HepG2 (cell line): Measurements from ENCODE around the gene HMGN4. TPM values are rescaled to one million over a fixed set of nuclear protein-coding genes. Genes with fewer than 3 reads are reported as not detected.

ENCODE experiments used
- DBP ChIP-seq: sonication (generic); formaldehyde crosslinking; IDR thresholded peaks from 2 replicates; pipeline ENCODE4 v1.4.0; 2020; ENCODE audit warnings: missing genetic modification reagents; ENCODE audit errors: not compliant biosample characterization
- FOXP1 ChIP-seq, 2 experiments: fragments of 450-650 bp in 1 of 2; IDR thresholded peaks; 2 replicates each; pipeline ENCODE4 v1.6.1; 2017 to 2018; ENCODE audit warnings: antibody characterized with exemption in 1 of 2
- KAT2B ChIP-seq: fragments of 150-350 bp; IDR thresholded peaks from 2 replicates; pipeline ENCODE4 v1.6.1; 2014; ENCODE audit warnings: low read depth, low read length, borderline replicate concordance
- KDM5B ChIP-seq: sonication (generic); formaldehyde crosslinking; IDR thresholded peaks from 2 replicates; pipeline ENCODE4 v1.4.0; 2020; ENCODE audit warnings: missing genetic modification reagents, mild to moderate bottlenecking, borderline replicate concordance
- NFYC ChIP-seq: IDR thresholded peaks from 2 replicates; pipeline ENCODE4 v1.6.1; 2016; ENCODE audit warnings: missing genetic modification reagents, missing compliant biosample characterization
- RXRB ChIP-seq: IDR thresholded peaks from 2 replicates; pipeline ENCODE4 v1.6.1; 2016; ENCODE audit warnings: borderline replicate concordance, missing genetic modification reagents, missing compliant biosample characterization
- TGIF2 ChIP-seq: IDR thresholded peaks from 2 replicates; pipeline ENCODE4 v1.6.1; 2016; ENCODE audit warnings: control low read depth, missing compliant biosample characterization
- XRCC5 ChIP-seq: fragments of 200-400 bp; formaldehyde crosslinking; optimal IDR thresholded peaks from 2 replicates; pipeline ENCODE3; 2017; ENCODE audit warnings: mild to moderate bottlenecking, low read length
- ZFP36L2 ChIP-seq: sonication (generic); formaldehyde crosslinking; IDR thresholded peaks from 2 replicates; pipeline ENCODE4 v1.4.0; 2020; ENCODE audit warnings: missing genetic modification reagents
- ZNF10 ChIP-seq: sonication (generic); formaldehyde crosslinking; IDR thresholded peaks from 2 replicates; pipeline ENCODE4 v1.4.0; 2020; ENCODE audit warnings: mild to moderate bottlenecking, low read depth, missing genetic modification reagents, borderline replicate concordance
- ZNF333 ChIP-seq: sonication (generic); formaldehyde crosslinking; IDR thresholded peaks from 2 replicates; pipeline ENCODE4 v1.4.0; 2020; ENCODE audit warnings: mild to moderate bottlenecking, missing genetic modification reagents, borderline replicate concordance
- ZNF501 ChIP-seq: sonication (generic); formaldehyde crosslinking; IDR thresholded peaks from 2 replicates; pipeline ENCODE4 v1.5.1; 2020; ENCODE audit warnings: mild to moderate bottlenecking, moderate library complexity, missing genetic modification reagents
- ZNF672 ChIP-seq: sonication (generic); formaldehyde crosslinking; IDR thresholded peaks from 2 replicates; pipeline ENCODE4 v1.8.1; 2022; ENCODE audit warnings: missing genetic modification reagents
- ZNF75D ChIP-seq: sonication (generic); formaldehyde crosslinking; IDR thresholded peaks from 2 replicates; pipeline ENCODE4 v1.8.1; 2023; ENCODE audit warnings: missing genetic modification reagents, mild to moderate bottlenecking, borderline replicate concordance
- ZNF781 ChIP-seq: sonication (generic); formaldehyde crosslinking; IDR thresholded peaks from 2 replicates; pipeline ENCODE4 v1.5.1; 2020; ENCODE audit warnings: borderline replicate concordance, mild to moderate bottlenecking, missing genetic modification reagents; ENCODE audit errors: not compliant biosample characterization
- ZSCAN12 ChIP-seq: sonication (generic); formaldehyde crosslinking; IDR thresholded peaks from 2 replicates; pipeline ENCODE4 v1.9.0; 2021; ENCODE audit warnings: mild to moderate bottlenecking, missing genetic modification reagents
- polyA plus RNA-seq, 8 experiments: library from polyadenylated mRNA; depleted of rRNA in 3 of 8; stranded (reverse) in 7 of 8; unstranded in 1 of 8; fragments of >200 nt; fragmentation: Illumina TruSeq in 4 of 8; extraction: Trizol in 4 of 8; gene quantifications; 2 replicates each; pipeline versions ENCODE4 v1.2.1 to v1.2.3, GENCODE V29; 2011 to 2016; ENCODE audit warnings: low read depth in 4 of 8, missing spikeins in 1 of 8, mixed read lengths in 1 of 8; ENCODE audit not compliant: insufficient read depth in 1 of 8
- total RNA-seq, 5 experiments: library from RNA; depleted of rRNA; stranded (reverse); fragments of >200 nt; fragmentation: Illumina TruSeq; extraction: Trizol; gene quantifications; 2 replicates each; pipeline ENCODE4 v1.2.3, GENCODE V29; 2016; ENCODE audit warnings: low read depth in 1 of 5
- TF ChIP-seq, protein P1 (sequence below), 2 experiments: IDR thresholded peaks; 2 replicates each; pipeline ENCODE4 v1.6.1; 2011 to 2012; ENCODE audit warnings: low read length in 2 of 2, borderline replicate concordance in 1 of 2, low read depth in 1 of 2, mild to moderate bottlenecking in 1 of 2, moderate library complexity in 1 of 2
- TF ChIP-seq, protein P2 (sequence below): sonication (generic); formaldehyde crosslinking; IDR thresholded peaks from 2 replicates; pipeline ENCODE4 v1.9.0; 2021; ENCODE audit warnings: mild to moderate bottlenecking, missing genetic modification reagents

HMGN4 gene
- total and polyA plus RNA-seq, 2 of the 13 experiments (the other 11 are each of a cell fraction or from before 2014, with no cell fraction given) = 39.9 to 52.1 TPM

- TF ChIP-seq, protein P1, sequence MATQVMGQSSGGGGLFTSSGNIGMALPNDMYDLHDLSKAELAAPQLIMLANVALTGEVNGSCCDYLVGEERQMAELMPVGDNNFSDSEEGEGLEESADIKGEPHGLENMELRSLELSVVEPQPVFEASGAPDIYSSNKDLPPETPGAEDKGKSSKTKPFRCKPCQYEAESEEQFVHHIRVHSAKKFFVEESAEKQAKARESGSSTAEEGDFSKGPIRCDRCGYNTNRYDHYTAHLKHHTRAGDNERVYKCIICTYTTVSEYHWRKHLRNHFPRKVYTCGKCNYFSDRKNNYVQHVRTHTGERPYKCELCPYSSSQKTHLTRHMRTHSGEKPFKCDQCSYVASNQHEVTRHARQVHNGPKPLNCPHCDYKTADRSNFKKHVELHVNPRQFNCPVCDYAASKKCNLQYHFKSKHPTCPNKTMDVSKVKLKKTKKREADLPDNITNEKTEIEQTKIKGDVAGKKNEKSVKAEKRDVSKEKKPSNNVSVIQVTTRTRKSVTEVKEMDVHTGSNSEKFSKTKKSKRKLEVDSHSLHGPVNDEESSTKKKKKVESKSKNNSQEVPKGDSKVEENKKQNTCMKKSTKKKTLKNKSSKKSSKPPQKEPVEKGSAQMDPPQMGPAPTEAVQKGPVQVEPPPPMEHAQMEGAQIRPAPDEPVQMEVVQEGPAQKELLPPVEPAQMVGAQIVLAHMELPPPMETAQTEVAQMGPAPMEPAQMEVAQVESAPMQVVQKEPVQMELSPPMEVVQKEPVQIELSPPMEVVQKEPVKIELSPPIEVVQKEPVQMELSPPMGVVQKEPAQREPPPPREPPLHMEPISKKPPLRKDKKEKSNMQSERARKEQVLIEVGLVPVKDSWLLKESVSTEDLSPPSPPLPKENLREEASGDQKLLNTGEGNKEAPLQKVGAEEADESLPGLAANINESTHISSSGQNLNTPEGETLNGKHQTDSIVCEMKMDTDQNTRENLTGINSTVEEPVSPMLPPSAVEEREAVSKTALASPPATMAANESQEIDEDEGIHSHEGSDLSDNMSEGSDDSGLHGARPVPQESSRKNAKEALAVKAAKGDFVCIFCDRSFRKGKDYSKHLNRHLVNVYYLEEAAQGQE (IDR thresholded peaks at IDR 0.05; ENCODE audit: borderline replicate concordance in 1 of 2, low read depth in 1 of 2, low read length in 2 of 2) = peak in 1 of 2 experiments; percentile 43; a peak in 1 of 4 replicates
- TF ChIP-seq, protein P2, sequence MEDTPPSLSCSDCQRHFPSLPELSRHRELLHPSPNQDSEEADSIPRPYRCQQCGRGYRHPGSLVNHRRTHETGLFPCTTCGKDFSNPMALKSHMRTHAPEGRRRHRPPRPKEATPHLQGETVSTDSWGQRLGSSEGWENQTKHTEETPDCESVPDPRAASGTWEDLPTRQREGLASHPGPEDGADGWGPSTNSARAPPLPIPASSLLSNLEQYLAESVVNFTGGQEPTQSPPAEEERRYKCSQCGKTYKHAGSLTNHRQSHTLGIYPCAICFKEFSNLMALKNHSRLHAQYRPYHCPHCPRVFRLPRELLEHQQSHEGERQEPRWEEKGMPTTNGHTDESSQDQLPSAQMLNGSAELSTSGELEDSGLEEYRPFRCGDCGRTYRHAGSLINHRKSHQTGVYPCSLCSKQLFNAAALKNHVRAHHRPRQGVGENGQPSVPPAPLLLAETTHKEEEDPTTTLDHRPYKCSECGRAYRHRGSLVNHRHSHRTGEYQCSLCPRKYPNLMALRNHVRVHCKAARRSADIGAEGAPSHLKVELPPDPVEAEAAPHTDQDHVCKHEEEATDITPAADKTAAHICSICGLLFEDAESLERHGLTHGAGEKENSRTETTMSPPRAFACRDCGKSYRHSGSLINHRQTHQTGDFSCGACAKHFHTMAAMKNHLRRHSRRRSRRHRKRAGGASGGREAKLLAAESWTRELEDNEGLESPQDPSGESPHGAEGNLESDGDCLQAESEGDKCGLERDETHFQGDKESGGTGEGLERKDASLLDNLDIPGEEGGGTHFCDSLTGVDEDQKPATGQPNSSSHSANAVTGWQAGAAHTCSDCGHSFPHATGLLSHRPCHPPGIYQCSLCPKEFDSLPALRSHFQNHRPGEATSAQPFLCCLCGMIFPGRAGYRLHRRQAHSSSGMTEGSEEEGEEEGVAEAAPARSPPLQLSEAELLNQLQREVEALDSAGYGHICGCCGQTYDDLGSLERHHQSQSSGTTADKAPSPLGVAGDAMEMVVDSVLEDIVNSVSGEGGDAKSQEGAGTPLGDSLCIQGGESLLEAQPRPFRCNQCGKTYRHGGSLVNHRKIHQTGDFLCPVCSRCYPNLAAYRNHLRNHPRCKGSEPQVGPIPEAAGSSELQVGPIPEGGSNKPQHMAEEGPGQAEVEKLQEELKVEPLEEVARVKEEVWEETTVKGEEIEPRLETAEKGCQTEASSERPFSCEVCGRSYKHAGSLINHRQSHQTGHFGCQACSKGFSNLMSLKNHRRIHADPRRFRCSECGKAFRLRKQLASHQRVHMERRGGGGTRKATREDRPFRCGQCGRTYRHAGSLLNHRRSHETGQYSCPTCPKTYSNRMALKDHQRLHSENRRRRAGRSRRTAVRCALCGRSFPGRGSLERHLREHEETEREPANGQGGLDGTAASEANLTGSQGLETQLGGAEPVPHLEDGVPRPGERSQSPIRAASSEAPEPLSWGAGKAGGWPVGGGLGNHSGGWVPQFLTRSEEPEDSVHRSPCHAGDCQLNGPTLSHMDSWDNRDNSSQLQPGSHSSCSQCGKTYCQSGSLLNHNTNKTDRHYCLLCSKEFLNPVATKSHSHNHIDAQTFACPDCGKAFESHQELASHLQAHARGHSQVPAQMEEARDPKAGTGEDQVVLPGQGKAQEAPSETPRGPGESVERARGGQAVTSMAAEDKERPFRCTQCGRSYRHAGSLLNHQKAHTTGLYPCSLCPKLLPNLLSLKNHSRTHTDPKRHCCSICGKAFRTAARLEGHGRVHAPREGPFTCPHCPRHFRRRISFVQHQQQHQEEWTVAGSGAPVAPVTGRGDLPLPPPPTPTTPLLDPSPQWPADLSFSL (CRISPR knock-in tag) = no peak
- TF ChIP-seq TGIF2 (peak; percentile 80), XRCC5 (peak; percentile 82), ZNF333 (CRISPR knock-in tag) (peak; percentile 40; the same call in 1 of the 2 replicates), KAT2B (no peak), ZNF672 (CRISPR knock-in tag) (no peak), ZNF10 (CRISPR knock-in tag) (no peak), ZNF781 (no peak), ZNF501 (CRISPR knock-in tag) (peak; percentile 83; the same call in 1 of the 2 replicates), RXRB (peak; percentile 91), NFYC (CRISPR knock-in tag) (peak; percentile 58), KDM5B (CRISPR knock-in tag) (peak; percentile 58; the same call in 1 of the 2 replicates), ZNF75D (CRISPR knock-in tag) (no peak), ZFP36L2 (CRISPR knock-in tag) (no peak), ZSCAN12 (CRISPR knock-in tag) (no peak), DBP (CRISPR knock-in tag) (no peak), FOXP1 (IDR thresholded peaks at IDR 0.05) (peak; percentile 83), FOXP1 (CRISPR knock-in tag; IDR thresholded peaks at IDR 0.05) (peak; percentile 94)
These were observed 30.7 kb downstream of the HMGN4 start (continued) for GRCh38 chr6:26568601-26569432.
